ENCODE measurements around the gene ALKBH5. TPM values are rescaled to one million over a fixed set of nuclear protein-coding genes. Genes with fewer than 3 reads are reported as not detected.

The ALKBH5 gene
- total RNA-seq, 4 donors from 2014 or later: 73.9 to 110 (median 93.6) TPM

DNA sequence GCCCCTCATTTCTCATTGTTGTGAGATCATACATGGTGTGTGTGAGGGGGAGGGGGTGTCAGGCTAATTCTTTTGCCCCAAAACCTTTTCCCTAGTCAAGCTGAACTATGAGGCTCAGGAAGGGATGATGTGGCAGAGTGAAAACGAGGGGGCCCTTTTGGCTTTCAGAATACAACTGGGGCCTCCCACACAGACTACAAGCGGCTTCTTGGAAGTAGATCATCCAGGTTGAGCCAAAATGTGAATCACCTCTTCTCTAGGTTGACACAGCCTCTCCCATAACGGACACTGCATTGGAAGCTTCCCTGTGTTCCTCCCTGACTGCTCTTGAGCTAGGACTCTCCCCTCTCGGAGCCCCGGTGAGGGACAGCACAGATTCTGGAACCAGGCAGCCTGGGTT lies 2.3 kb upstream of the ALKBH5 start:
- Histone ChIP-seq H3K36me3 (no peaks in the 10 kb centered on the region), H3K27ac (peak overlapping the region in 2 of 4 donors; percentile 98 to 99), H3K4me1 (peaks cover 0 to 33% (median 20%) of the 10 kb centered on the region in 4 donors), H3K27me3 (no peaks in the 10 kb centered on the region), H3K4me3 (no peak overlapping the region), H3K9me3 (no peaks in the 10 kb centered on the region)
- WGBS, 2 donors: 69 to 73% methylated on average over 5 of the region's 5 CpGs
- TF ChIP-seq POLR2A (IDR thresholded peaks at IDR 0.05) (no peak), EP300 (IDR thresholded peaks at IDR 0.05) (no peak)
- TF ChIP-seq, protein P1, sequence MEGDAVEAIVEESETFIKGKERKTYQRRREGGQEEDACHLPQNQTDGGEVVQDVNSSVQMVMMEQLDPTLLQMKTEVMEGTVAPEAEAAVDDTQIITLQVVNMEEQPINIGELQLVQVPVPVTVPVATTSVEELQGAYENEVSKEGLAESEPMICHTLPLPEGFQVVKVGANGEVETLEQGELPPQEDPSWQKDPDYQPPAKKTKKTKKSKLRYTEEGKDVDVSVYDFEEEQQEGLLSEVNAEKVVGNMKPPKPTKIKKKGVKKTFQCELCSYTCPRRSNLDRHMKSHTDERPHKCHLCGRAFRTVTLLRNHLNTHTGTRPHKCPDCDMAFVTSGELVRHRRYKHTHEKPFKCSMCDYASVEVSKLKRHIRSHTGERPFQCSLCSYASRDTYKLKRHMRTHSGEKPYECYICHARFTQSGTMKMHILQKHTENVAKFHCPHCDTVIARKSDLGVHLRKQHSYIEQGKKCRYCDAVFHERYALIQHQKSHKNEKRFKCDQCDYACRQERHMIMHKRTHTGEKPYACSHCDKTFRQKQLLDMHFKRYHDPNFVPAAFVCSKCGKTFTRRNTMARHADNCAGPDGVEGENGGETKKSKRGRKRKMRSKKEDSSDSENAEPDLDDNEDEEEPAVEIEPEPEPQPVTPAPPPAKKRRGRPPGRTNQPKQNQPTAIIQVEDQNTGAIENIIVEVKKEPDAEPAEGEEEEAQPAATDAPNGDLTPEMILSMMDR (IDR thresholded peaks at IDR 0.05): no peak
- DNase-seq (ENCODE audit: low spot score in 2 of 2): no peak

DNA sequence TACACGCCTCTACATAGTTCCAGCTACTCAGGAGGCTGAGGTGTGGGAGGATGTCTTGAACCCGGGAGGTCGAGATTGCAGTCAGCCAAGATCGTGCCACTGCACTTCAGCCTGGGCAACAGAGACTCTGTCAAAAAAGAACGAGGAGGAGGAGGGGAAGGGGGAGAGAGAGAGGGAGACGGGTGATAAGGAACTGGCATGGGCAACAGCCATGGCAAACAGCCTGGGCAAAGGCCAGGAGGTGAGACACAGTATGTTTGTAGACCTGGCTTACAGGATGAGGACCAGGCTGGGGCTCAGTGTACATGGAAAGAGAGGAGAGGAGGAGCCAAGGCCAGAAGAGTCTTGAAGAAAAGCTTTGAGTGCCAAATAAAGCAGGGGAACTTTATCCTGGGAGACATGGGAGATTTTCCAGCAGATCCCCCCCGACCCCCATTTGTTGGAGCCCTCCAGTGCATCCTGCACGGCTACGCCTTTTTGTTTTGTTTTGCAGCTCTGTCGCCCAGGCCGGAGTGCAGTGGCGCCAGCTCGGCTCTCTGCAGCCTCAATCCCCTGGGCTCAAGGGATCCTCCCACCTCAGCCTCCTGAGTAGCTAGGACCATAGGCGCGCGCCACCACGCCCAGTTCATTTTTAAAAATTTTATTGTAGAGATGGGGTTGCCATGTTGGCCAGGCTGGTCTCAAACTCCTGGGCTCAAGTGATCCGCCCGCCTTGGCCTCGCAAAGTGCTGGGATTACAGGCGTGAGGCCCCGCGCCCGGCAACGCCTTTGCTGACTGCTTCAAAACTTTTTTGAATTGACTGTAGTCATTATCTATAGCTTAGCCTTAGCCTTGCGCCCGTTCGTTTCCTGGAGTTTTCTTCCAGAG lies 1.3 kb upstream of the ALKBH5 start:
- no peaks in the 10 kb centered on the region for H3K9me3 ChIP-seq
- H3K4me3 ChIP-seq: peak overlapping the region; percentile 82 to 98 (median 90)
- no peaks in the 10 kb centered on the region for H3K36me3 ChIP-seq
- peaks cover 0 to 43% (median 29%) of the 10 kb centered on the region in 4 donors for H3K4me1 ChIP-seq
- TF ChIP-seq, protein P1 (IDR thresholded peaks at IDR 0.05): no peak
- TF ChIP-seq EP300 (IDR thresholded peaks at IDR 0.05) (no peak), POLR2A (IDR thresholded peaks at IDR 0.05) (no peak)
- H3K27ac ChIP-seq: peak overlapping the region; percentile 87 to 100 (median 98)
- H3K27me3 ChIP-seq: no peaks in the 10 kb centered on the region
- no peak for DNase-seq (ENCODE audit: low spot score in 2 of 2)
- 11 to 23% methylated on average over 28 of the region's 28 CpGs for WGBS, 2 donors

DNA sequence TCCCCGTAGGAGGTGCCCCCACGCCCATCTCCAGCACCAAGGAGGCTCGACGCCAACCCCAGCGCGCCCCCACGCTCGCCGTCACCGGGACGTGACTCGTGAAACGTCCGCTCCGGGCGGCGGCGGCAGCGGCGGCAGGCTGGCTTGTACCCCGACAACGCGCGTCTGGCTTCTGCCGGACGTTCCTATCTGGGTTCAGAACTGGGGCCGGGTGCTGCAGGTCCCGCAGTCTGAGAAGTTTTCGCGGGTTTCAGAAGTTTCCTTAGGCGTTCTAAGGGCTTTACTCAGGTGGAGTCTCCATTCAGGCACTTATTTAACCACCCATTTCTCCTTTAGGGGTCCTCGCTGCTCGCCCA lies 672 bp upstream of the ALKBH5 start:
- 0 to 1% methylated on average over 21 to 27 of the region's 33 CpGs for WGBS, 2 donors
- H3K27ac ChIP-seq: peak overlapping the region; percentile 87 to 100 (median 98)
- peak; percentile 9 to 42 for TF ChIP-seq POLR2A (IDR thresholded peaks at IDR 0.05)
- peak in 1 of 2 donors; percentile 80 for TF ChIP-seq EP300 (IDR thresholded peaks at IDR 0.05)
- TF ChIP-seq, protein P1 (IDR thresholded peaks at IDR 0.05): peak in 1 of 5 experiments; percentile 20

DNA sequence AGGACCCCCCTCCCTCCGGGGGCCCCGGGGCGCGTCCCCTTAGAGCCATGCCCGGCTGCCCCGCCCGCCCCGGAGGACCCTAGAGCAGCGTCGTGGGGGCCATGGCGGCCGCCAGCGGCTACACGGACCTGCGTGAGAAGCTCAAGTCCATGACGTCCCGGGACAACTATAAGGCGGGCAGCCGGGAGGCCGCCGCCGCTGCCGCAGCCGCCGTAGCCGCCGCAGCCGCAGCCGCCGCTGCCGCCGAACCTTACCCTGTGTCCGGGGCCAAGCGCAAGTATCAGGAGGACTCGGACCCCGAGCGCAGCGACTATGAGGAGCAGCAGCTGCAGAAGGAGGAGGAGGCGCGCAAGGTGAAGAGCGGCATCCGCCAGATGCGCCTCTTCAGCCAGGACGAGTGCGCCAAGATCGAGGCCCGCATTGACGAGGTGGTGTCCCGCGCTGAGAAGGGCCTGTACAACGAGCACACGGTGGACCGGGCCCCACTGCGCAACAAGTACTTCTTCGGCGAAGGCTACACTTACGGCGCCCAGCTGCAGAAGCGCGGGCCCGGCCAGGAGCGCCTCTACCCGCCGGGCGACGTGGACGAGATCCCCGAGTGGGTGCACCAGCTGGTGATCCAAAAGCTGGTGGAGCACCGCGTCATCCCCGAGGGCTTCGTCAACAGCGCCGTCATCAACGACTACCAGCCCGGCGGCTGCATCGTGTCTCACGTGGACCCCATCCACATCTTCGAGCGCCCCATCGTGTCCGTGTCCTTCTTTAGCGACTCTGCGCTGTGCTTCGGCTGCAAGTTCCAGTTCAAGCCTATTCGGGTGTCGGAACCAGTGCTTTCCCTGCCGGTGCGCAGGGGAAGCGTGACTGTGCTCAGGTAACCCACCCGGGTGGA lies 759 bp downstream of the ALKBH5 start:
- Histone ChIP-seq H3K4me1 (peaks cover 0 to 63% (median 46%) of the 10 kb centered on the region in 4 donors), H3K9me3 (no peaks in the 10 kb centered on the region), H3K4me3 (peak overlapping the region; percentile 82 to 98 (median 90)), H3K36me3 (no peaks in the 10 kb centered on the region), H3K27ac (peak overlapping the region; percentile 87 to 100 (median 98)), H3K27me3 (no peaks in the 10 kb centered on the region)
- TF ChIP-seq POLR2A (IDR thresholded peaks at IDR 0.05) (no peak), EP300 (IDR thresholded peaks at IDR 0.05) (no peak)
- TF ChIP-seq, protein P1 (IDR thresholded peaks at IDR 0.05): no peak
- DNase-seq (ENCODE audit: low spot score in 2 of 2): peak; percentile 19 to 22
- 1% methylated on average over 19 to 59 of the region's 92 CpGs for WGBS, 2 donors

More for the DNA sequence above, 672 bp upstream of the ALKBH5 start:
- Histone ChIP-seq H3K4me3 (peak overlapping the region; percentile 82 to 98 (median 90)), H3K36me3 (no peaks in the 10 kb centered on the region), H3K9me3 (no peaks in the 10 kb centered on the region), H3K27me3 (no peaks in the 10 kb centered on the region), H3K4me1 (peaks cover 0 to 49% (median 34%) of the 10 kb centered on the region in 4 donors)
- peak; percentile 68 to 73 for DNase-seq (ENCODE audit: low spot score in 2 of 2)

Data from tibial nerve (tissue), 4 donors.